Neural progenitor cell (in vitro differentiated cells): ENCODE measurements around the gene NDUFV1. TPM values are rescaled to one million over a fixed set of nuclear protein-coding genes. Genes with fewer than 3 reads are reported as not detected.
"Not testable (repeated sequence)": the region's sequence is repeated elsewhere in the genome, so short reads cannot be mapped to it uniquely, and the experiment has no call there.

Experiments
- DNase-seq: peaks from one replicate; pipeline ENCODE4 v3.0.0-alpha.2; 2016; ENCODE audit warnings: low spot score
- H2AFZ ChIP-seq: fragments of 200-600 bp; sonication (generic); replicated peaks from 2 replicates; pipeline ENCODE4 v1.6.1; 2016; ENCODE audit warnings: antibody characterized with exemption
- H3F3A ChIP-seq: fragments of 200-600 bp; sonication (generic); 2 replicates; pipeline ENCODE4 v1.6.1; 2016; ENCODE audit warnings: antibody characterized with exemption, low read depth
- H3K27ac ChIP-seq: fragments of 200-600 bp; sonication (generic); 2 replicates; pipeline ENCODE4 v1.5.1; 2016; ENCODE audit warnings: mild to moderate bottlenecking
- H3K27me3 ChIP-seq: fragments of 200-600 bp; sonication (generic); 2 replicates; pipeline ENCODE4 v1.6.1; 2016; ENCODE audit warnings: mild to moderate bottlenecking, moderate library complexity
- H3K36me3 ChIP-seq: fragments of 200-600 bp; sonication (generic); 2 replicates; pipeline ENCODE4 v1.5.1; 2016
- H3K4me1 ChIP-seq: fragments of 200-600 bp; sonication (generic); 2 replicates; pipeline ENCODE4 v1.6.1; 2016; ENCODE audit warnings: mixed run types
- H3K4me2 ChIP-seq: fragments of 200-600 bp; sonication (generic); 2 replicates; pipeline ENCODE4 v1.6.1; 2016
- H3K4me3 ChIP-seq: fragments of 200-600 bp; sonication (generic); 2 replicates; pipeline ENCODE4 v1.5.1; 2016
- H3K79me2 ChIP-seq: fragments of 200-600 bp; sonication (generic); 2 replicates; pipeline ENCODE4 v1.6.1; 2016; ENCODE audit warnings: low read depth
- H3K9ac ChIP-seq: fragments of 200-600 bp; sonication (generic); 2 replicates; pipeline ENCODE4 v1.6.1; 2016
- H3K9me3 ChIP-seq: fragments of 200-600 bp; sonication (generic); 2 replicates; pipeline ENCODE4 v1.5.1; 2016; ENCODE audit warnings: low read depth
- H4K20me1 ChIP-seq: fragments of 200-600 bp; sonication (generic); 2 replicates; pipeline ENCODE4 v1.6.1; 2016; ENCODE audit warnings: low read depth
- H3K27ac Mint-ChIP-seq: 3 replicates; pipeline ENCODE4 v1.8.0; 2021; ENCODE audit warnings: mixed read lengths
- H3K27me3 Mint-ChIP-seq: 2 replicates; pipeline ENCODE4 v1.8.0; 2022; ENCODE audit warnings: low read depth, mild to moderate bottlenecking, inconsistent platforms, moderate library complexity, mixed read lengths; ENCODE audit not compliant: insufficient read depth
- H3K36me3 Mint-ChIP-seq: 3 replicates; pipeline ENCODE4 v1.8.0; 2021; ENCODE audit warnings: mixed read lengths
- H3K4me1 Mint-ChIP-seq: 3 replicates; pipeline ENCODE4 v1.8.0; 2021; ENCODE audit warnings: mixed read lengths
- H3K4me3 Mint-ChIP-seq: 3 replicates; pipeline ENCODE4 v1.8.0; 2021; ENCODE audit warnings: mild to moderate bottlenecking, moderate library complexity, mixed read lengths
- H3K9me3 Mint-ChIP-seq: 3 replicates; pipeline ENCODE4 v1.8.0; 2020; ENCODE audit warnings: mixed read lengths
- CTCF ChIP-seq: fragments of 200-600 bp; sonication (generic); IDR thresholded peaks from 2 replicates; pipeline ENCODE4 v1.5.1; 2017; ENCODE audit warnings: antibody characterized with exemption, mild to moderate bottlenecking
- EZH2 ChIP-seq: fragments of 200-600 bp; sonication (generic); IDR thresholded peaks from 2 replicates; pipeline ENCODE4 v1.6.1; 2017; ENCODE audit warnings: antibody characterized with exemption, mild to moderate bottlenecking, moderate library complexity
- EZH2phosphoT487 ChIP-seq: fragments of 200-600 bp; sonication (generic); IDR thresholded peaks from 2 replicates; pipeline ENCODE4 v1.6.1; 2017; ENCODE audit warnings: antibody characterized with exemption
- total RNA-seq: library from RNA; depleted of rRNA; stranded (reverse); fragments of >200 nt; gene quantifications from 2 replicates; pipeline ENCODE4 v1.2.3, GENCODE V29; 2015; ENCODE audit warnings: low replicate concordance

NDUFV1 gene
- total RNA-seq, 1 donor from 2014 or later = 71.0 TPM

- H3K27ac Mint-ChIP-seq = no peak overlapping the region
- TF ChIP-seq EZH2phosphoT487 (no peak), EZH2 (no peak), CTCF (no peak)
Measured at GRCh38 chr11:67588136-67588503, 18.6 kb upstream of the NDUFV1 start.

GRCh38 chr11:67588899-67589415 lies 17.8 kb upstream of the NDUFV1 start:
- not testable (repeated sequence) for H3K4me3 ChIP-seq, H3K27me3 Mint-ChIP-seq, H3K27ac ChIP-seq, H3K4me2 ChIP-seq, H3K9ac ChIP-seq, H2AFZ ChIP-seq, DNase-seq, H3K27me3 ChIP-seq, H3K9me3 ChIP-seq, H3K27ac Mint-ChIP-seq, H3K9me3 Mint-ChIP-seq, H3K4me3 Mint-ChIP-seq, H3K36me3 ChIP-seq
- Histone ChIP-seq H3K4me1 (peaks cover 10% of the 10 kb centered on the region), H4K20me1 (peaks cover 28% of the 10 kb centered on the region), H3K79me2 (peaks cover 18% of the 10 kb centered on the region), H3F3A (peaks cover 21% of the 10 kb centered on the region)
- Mint-ChIP-seq H3K4me1 (peaks cover 21% of the 10 kb centered on the region), H3K36me3 (peaks cover 35% of the 10 kb centered on the region)

More at GRCh38 chr11:67588136-67588503, 18.6 kb upstream of the NDUFV1 start:
- no peak overlapping the region for H3K9ac ChIP-seq
- no peak overlapping the region for H3K4me2 ChIP-seq
- peaks cover 25% of the 10 kb centered on the region for H3K79me2 ChIP-seq
- H3K9me3 ChIP-seq = no peaks in the 10 kb centered on the region
- H3K27me3 ChIP-seq = no peaks in the 10 kb centered on the region
- H3K4me3 ChIP-seq = no peak overlapping the region
- H3F3A ChIP-seq = peaks cover 21% of the 10 kb centered on the region
- DNase-seq = no peak
- peaks cover 11% of the 10 kb centered on the region for H3K4me1 ChIP-seq
- peaks cover 28% of the 10 kb centered on the region for H4K20me1 ChIP-seq
- H3K27me3 Mint-ChIP-seq = peaks cover 4% of the 10 kb centered on the region
- peaks cover 2% of the 10 kb centered on the region for H3K9me3 Mint-ChIP-seq
- H3K36me3 Mint-ChIP-seq = peaks cover 35% of the 10 kb centered on the region
- H3K36me3 ChIP-seq = no peaks in the 10 kb centered on the region
- H3K4me1 Mint-ChIP-seq = peaks cover 21% of the 10 kb centered on the region
- H3K27ac ChIP-seq = no peak overlapping the region
- no peak overlapping the region for H3K4me3 Mint-ChIP-seq
- H2AFZ ChIP-seq = no peak overlapping the region

DNA sequence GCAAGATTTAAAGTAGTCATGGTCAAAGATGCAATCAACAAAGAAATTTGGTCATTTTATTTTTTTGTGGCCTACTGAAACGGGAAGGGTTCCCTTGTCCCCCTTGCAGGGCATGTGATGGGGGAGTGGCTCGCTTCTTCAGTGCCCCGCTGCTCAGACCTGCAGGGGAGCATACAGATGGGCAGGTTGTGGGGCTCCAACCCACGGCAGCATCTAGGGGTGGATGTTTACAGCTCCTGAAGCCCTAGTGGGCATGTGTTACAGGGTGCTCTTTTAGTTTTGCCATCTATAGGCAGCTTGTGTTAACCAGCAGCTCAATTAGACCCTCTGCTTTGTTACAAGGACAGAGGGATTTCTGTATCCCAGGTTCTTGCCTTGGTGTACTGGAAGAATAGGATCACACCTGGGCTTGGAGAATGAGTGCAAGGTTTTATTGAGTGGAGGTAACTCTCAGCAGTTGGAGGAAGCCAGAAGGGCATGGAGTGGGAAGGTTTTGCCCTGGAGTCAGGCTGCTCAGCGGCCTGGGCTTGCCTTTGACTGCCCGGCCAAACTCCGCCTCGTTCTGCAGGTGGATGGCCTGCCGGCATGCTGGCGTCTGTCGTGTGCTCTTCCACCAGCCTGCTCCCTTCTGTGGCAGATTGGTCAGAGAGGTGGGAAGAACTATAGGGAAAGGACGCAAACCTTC lies 13.7 kb upstream of the NDUFV1 start:
- no peak overlapping the region for H3K4me3 Mint-ChIP-seq
- TF ChIP-seq CTCF (no peak), EZH2 (no peak), EZH2phosphoT487 (no peak)
- H3K36me3 Mint-ChIP-seq = peaks cover 13% of the 10 kb centered on the region
- H3K4me1 Mint-ChIP-seq = peaks cover 4% of the 10 kb centered on the region
- no peaks in the 10 kb centered on the region for H3K79me2 ChIP-seq
- no peak overlapping the region for H3K4me3 ChIP-seq
- H3K27me3 Mint-ChIP-seq = no peaks in the 10 kb centered on the region
- H3K4me1 ChIP-seq = no peaks in the 10 kb centered on the region
- H3K9me3 Mint-ChIP-seq = peaks cover 15% of the 10 kb centered on the region
- no peak overlapping the region for H3K27ac ChIP-seq
- H4K20me1 ChIP-seq = no peaks in the 10 kb centered on the region
- no peak overlapping the region for H3K9ac ChIP-seq
- peaks cover 2% of the 10 kb centered on the region for H3F3A ChIP-seq
- no peak overlapping the region for H2AFZ ChIP-seq
- no peak for DNase-seq
- no peaks in the 10 kb centered on the region for H3K36me3 ChIP-seq
- no peaks in the 10 kb centered on the region for H3K9me3 ChIP-seq
- H3K27ac Mint-ChIP-seq = peak overlapping the region; percentile 71
- no peak overlapping the region for H3K4me2 ChIP-seq
- H3K27me3 ChIP-seq = no peaks in the 10 kb centered on the region

DNA sequence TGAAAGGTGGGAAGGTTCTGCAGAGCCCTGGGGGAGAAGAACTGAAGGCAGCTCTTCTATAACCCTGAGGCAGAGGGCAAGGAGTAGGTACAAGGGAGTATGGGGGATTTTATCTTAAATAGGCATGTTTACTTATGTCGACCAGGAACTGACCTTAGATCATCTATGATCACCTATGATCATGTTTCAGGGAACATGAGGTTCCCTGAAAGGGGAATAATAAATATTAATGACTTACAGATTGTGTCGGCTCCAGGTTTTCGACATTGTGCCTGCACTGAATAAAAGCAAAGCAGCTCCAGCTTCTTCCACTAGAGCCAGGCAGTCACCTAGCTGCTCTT lies 13.2 kb upstream of the NDUFV1 start:
- peak overlapping the region; percentile 71 for H3K27ac Mint-ChIP-seq
- H3K27me3 ChIP-seq = no peaks in the 10 kb centered on the region
- H3K4me3 ChIP-seq = no peak overlapping the region
- H3K9me3 Mint-ChIP-seq = peaks cover 15% of the 10 kb centered on the region
- peaks cover 4% of the 10 kb centered on the region for H3K4me1 Mint-ChIP-seq
- H3K79me2 ChIP-seq = no peaks in the 10 kb centered on the region
- peaks cover 12% of the 10 kb centered on the region for H3K36me3 Mint-ChIP-seq
- H3K9me3 ChIP-seq = no peaks in the 10 kb centered on the region
- H3K4me1 ChIP-seq = no peaks in the 10 kb centered on the region
- no peak overlapping the region for H3K27ac ChIP-seq
- H3K36me3 ChIP-seq = no peaks in the 10 kb centered on the region
- no peak overlapping the region for H3K4me2 ChIP-seq
- H3K4me3 Mint-ChIP-seq = no peak overlapping the region
- no peaks in the 10 kb centered on the region for H3K27me3 Mint-ChIP-seq
- no peak overlapping the region for H2AFZ ChIP-seq
- no peaks in the 10 kb centered on the region for H4K20me1 ChIP-seq
- no peak for TF ChIP-seq EZH2
- no peak for TF ChIP-seq CTCF
- TF ChIP-seq EZH2phosphoT487 = no peak
- H3F3A ChIP-seq = no peaks in the 10 kb centered on the region
- H3K9ac ChIP-seq = no peak overlapping the region
- no peak for DNase-seq
